Nephron progenitor cell (in vitro differentiated cells): ENCODE results near the gene TNFRSF17.
"Not testable (repeated sequence)": the region's sequence is repeated elsewhere in the genome, so short reads cannot be mapped to it uniquely, and the experiment has no call there.

Experiments
- DNase-seq: peaks from one replicate; pipeline ENCODE4 v3.0.0; 2021
- H3K27ac Mint-ChIP-seq: 2 replicates; pipeline ENCODE4 v1.8.0; 2021; ENCODE audit warnings: mild to moderate bottlenecking, moderate library complexity, mixed read lengths
- H3K27me3 Mint-ChIP-seq: 2 replicates; pipeline ENCODE4 v1.8.0; 2021; ENCODE audit warnings: mild to moderate bottlenecking, low read depth, mixed read lengths; ENCODE audit not compliant: poor library complexity
- H3K36me3 Mint-ChIP-seq: 2 replicates; pipeline ENCODE4 v1.8.0; 2021; ENCODE audit warnings: low read depth, mixed read lengths
- H3K4me1 Mint-ChIP-seq: 2 replicates; pipeline ENCODE4 v1.8.0; 2021; ENCODE audit warnings: mixed read lengths
- H3K4me3 Mint-ChIP-seq: 2 replicates; pipeline ENCODE4 v1.8.0; 2021; ENCODE audit warnings: mild to moderate bottlenecking, moderate library complexity, mixed read lengths
- H3K9me3 Mint-ChIP-seq: 2 replicates; pipeline ENCODE4 v1.8.0; 2021; ENCODE audit warnings: mild to moderate bottlenecking, moderate library complexity, mixed read lengths
- TF ChIP-seq, protein P1 (sequence below): fragments of 200-600 bp; sonication (generic); IDR thresholded peaks from 2 replicates; pipeline ENCODE4 v1.5.0; 2021; ENCODE audit warnings: antibody characterized with exemption

Gene TNFRSF17

DNA sequence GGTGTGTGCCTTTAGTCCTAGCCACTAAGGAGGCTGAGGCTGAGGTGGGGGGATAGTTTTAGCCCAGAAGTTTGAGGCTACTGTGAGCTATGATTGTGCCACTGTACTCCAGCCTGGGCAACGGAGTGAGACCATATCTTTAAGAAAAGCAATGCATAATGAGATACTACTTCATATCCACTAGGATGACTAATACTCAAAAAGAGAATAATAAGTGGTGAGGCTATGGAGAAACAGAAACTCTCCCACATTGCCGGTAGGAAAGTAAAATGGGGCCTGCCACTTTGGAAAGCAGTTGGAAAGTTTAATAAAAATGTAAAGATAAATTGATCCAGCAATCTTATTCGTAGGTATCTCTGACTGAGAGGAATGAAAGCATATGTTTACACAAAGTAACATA, 18.6 kb upstream of the TNFRSF17 start:
- no peaks in the 10 kb centered on the region for H3K36me3 Mint-ChIP-seq
- no peaks in the 10 kb centered on the region for H3K27me3 Mint-ChIP-seq
- H3K9me3 Mint-ChIP-seq, result no peaks in the 10 kb centered on the region
- TF ChIP-seq, protein P1, sequence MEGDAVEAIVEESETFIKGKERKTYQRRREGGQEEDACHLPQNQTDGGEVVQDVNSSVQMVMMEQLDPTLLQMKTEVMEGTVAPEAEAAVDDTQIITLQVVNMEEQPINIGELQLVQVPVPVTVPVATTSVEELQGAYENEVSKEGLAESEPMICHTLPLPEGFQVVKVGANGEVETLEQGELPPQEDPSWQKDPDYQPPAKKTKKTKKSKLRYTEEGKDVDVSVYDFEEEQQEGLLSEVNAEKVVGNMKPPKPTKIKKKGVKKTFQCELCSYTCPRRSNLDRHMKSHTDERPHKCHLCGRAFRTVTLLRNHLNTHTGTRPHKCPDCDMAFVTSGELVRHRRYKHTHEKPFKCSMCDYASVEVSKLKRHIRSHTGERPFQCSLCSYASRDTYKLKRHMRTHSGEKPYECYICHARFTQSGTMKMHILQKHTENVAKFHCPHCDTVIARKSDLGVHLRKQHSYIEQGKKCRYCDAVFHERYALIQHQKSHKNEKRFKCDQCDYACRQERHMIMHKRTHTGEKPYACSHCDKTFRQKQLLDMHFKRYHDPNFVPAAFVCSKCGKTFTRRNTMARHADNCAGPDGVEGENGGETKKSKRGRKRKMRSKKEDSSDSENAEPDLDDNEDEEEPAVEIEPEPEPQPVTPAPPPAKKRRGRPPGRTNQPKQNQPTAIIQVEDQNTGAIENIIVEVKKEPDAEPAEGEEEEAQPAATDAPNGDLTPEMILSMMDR, result no peak
- H3K4me1 Mint-ChIP-seq, result peaks cover 24% of the 10 kb centered on the region
- H3K27ac Mint-ChIP-seq, result no peak overlapping the region
- H3K4me3 Mint-ChIP-seq, result no peak overlapping the region
- no peak for DNase-seq

DNA sequence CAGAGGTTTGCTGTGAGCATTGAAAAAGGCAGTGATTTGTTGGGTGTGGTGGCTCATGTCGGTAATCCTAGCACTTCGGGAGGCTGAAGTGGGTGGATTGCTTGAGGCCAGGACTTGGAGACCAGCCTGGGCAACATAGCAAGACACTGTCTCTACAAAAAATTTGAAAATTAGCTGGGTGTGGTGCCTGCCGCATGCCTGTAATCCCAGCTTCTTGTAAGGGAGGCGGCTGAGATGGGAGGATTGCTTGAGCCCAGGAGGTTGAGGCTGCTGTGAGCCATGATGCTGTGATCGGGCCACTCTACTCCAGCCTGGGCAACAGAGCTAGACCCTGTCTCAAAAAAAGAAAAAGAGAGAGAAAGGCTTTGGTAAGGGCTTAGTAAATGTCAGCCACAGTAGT, 16.2 kb upstream of the TNFRSF17 start:
- Mint-ChIP-seq H3K36me3 (no peaks in the 10 kb centered on the region), H3K27ac (no peak overlapping the region), H3K4me3 (no peak overlapping the region), H3K27me3 (peaks cover 5% of the 10 kb centered on the region), H3K4me1 (peaks cover 24% of the 10 kb centered on the region), H3K9me3 (no peaks in the 10 kb centered on the region)
- TF ChIP-seq, protein P1, result no peak
- no peak for DNase-seq

GRCh38 chr16:11949527-11949926, 15.5 kb upstream of the TNFRSF17 start:
- DNase-seq, result peak; percentile 27
- Mint-ChIP-seq H3K36me3 (no peaks in the 10 kb centered on the region), H3K27ac (no peak overlapping the region), H3K9me3 (no peaks in the 10 kb centered on the region), H3K27me3 (peaks cover 5% of the 10 kb centered on the region), H3K4me1 (peaks cover 24% of the 10 kb centered on the region), H3K4me3 (no peak overlapping the region)
- TF ChIP-seq, protein P1, result peak; percentile 34

DNA sequence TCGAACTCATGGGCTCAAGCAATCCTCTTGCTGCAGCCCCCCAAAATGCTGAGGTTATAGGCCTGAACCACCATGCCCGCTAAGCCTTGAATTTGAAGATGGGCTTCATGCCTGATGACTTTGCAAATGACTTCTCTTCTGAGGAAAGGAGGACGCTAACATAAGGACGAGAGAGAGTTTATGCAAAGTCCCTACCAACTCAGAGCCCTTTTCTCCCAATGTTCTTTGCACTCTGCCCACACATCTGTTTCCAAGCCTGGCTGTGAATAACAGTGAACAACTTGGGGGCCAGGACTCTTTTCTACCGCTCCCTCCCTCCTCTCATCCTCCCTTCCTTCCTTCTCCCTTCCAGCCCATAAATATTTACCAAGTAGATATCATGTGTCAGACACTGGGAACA, 14.6 kb upstream of the TNFRSF17 start:
- TF ChIP-seq, protein P1, result no peak
- Mint-ChIP-seq H3K27me3 (peaks cover 5% of the 10 kb centered on the region), H3K4me3 (no peak overlapping the region), H3K36me3 (no peaks in the 10 kb centered on the region), H3K9me3 (no peaks in the 10 kb centered on the region), H3K4me1 (peaks cover 24% of the 10 kb centered on the region), H3K27ac (peak overlapping the region; percentile 15)
- DNase-seq, result no peak

- H3K4me1 Mint-ChIP-seq, result peaks cover 21% of the 10 kb centered on the region
- not testable (repeated sequence) for H3K27me3 Mint-ChIP-seq, H3K9me3 Mint-ChIP-seq, H3K4me3 Mint-ChIP-seq, H3K27ac Mint-ChIP-seq, DNase-seq, H3K36me3 Mint-ChIP-seq
Observed at GRCh38 chr16:11953576-11953975, 11.4 kb upstream of the TNFRSF17 start.

GRCh38 chr16:11955713-11956123, 9.3 kb upstream of the TNFRSF17 start:
- Mint-ChIP-seq H3K4me1 (peaks cover 12% of the 10 kb centered on the region), H3K36me3 (peaks cover 6% of the 10 kb centered on the region), H3K4me3 (no peak overlapping the region), H3K27ac (peak overlapping the region; percentile 65), H3K9me3 (no peaks in the 10 kb centered on the region), H3K27me3 (peaks cover 5% of the 10 kb centered on the region)
- no peak for DNase-seq
- TF ChIP-seq, protein P1, result no peak
